Upper lobe of left lung (tissue), 4 donors: ENCODE data around the gene MCU.

Experiments
- CTCF ChIP-seq, 6 experiments: fragments of 450-650 bp in 4 of 6; fragments of 200-600 bp in 2 of 6; sonication (generic) in 2 of 6; IDR thresholded peaks; one replicate each; pipeline ENCODE4 v1.5.1; 2016 to 2019; ENCODE audit warnings: antibody characterized with exemption in 6 of 6
- EP300 ChIP-seq, 4 donors: sonication (generic); formaldehyde crosslinking; IDR thresholded peaks; one replicate each; pipeline ENCODE4 v1.5.1; 2017; ENCODE audit warnings: antibody characterized with exemption in 4 of 4, control low read depth in 2 of 4
- POLR2A ChIP-seq, 4 donors: fragments of 450-650 bp; IDR thresholded peaks; one replicate each; pipeline ENCODE4 v1.5.1; 2016 to 2017; ENCODE audit warnings: antibody characterized with exemption in 4 of 4, mild to moderate bottlenecking in 2 of 4
- POLR2AphosphoS5 ChIP-seq, 2 donors: sonication (generic); formaldehyde crosslinking; IDR thresholded peaks; one replicate each; pipeline ENCODE4 v1.5.1; 2017; ENCODE audit warnings: antibody characterized with exemption in 2 of 2

- TF ChIP-seq CTCF (IDR thresholded peaks at IDR 0.05) (no peak), POLR2AphosphoS5 (IDR thresholded peaks at IDR 0.05) (no peak), EP300 (IDR thresholded peaks at IDR 0.05) (no peak), POLR2A (IDR thresholded peaks at IDR 0.05) (no peak)
Measured at GRCh38 chr10:72645263-72645858, 46.6 kb upstream of the MCU start.
